K562 (cell line): Measurements from ENCODE around the gene IPO11. TPM values are rescaled to one million over a fixed set of nuclear protein-coding genes. Genes with fewer than 3 reads are reported as not detected.

Experiments used
- CBFA2T3 ChIP-seq: fragments of 450-650 bp; IDR thresholded peaks from 2 replicates; pipeline ENCODE4 v1.6.1; 2017
- EP300 ChIP-seq: IDR thresholded peaks from 2 replicates; pipeline ENCODE4 v1.6.1; 2012; ENCODE audit warnings: low read length, improper control_type of control experiment
- FIP1L1 ChIP-seq: fragments of 200-400 bp; formaldehyde crosslinking; IDR thresholded peaks from 2 replicates; pipeline ENCODE4 v1.6.1; 2018; ENCODE audit warnings: mild to moderate bottlenecking, low read depth, low read length; ENCODE audit not compliant: poor library complexity, severe bottlenecking
- FOXM1 ChIP-seq, 2 experiments: fragments of 450-650 bp in 1 of 2; sonication (generic) in 1 of 2; formaldehyde crosslinking in 1 of 2; IDR thresholded peaks; 2 replicates each; pipeline versions ENCODE4 v1.6.1 to v1.9.0; 2017 to 2022; ENCODE audit warnings: low read depth in 2 of 2, mild to moderate bottlenecking in 2 of 2, missing genetic modification reagents in 1 of 2, moderate library complexity in 1 of 2
- FUS ChIP-seq: fragments of 200-400 bp; formaldehyde crosslinking; optimal IDR thresholded peaks from 2 replicates; pipeline ENCODE3; 2017; ENCODE audit warnings: low read depth, low read length
- HDAC1 ChIP-seq, 2 experiments: fragments of 450-650 bp; IDR thresholded peaks; 2 replicates each; pipeline ENCODE4 v1.6.1; 2016 to 2017; ENCODE audit warnings: inconsistent platforms in 1 of 2, mild to moderate bottlenecking in 1 of 2, moderate library complexity in 1 of 2
- HNRNPL ChIP-seq: fragments of 200-400 bp; formaldehyde crosslinking; IDR thresholded peaks from 2 replicates; pipeline ENCODE4 v1.6.1; 2017; ENCODE audit warnings: low read depth, mild to moderate bottlenecking, low read length
- KDM5B ChIP-seq: fragments of 200-600 bp; sonication (generic); IDR thresholded peaks from 2 replicates; pipeline ENCODE4 v1.6.1; 2012; ENCODE audit warnings: low read depth, mild to moderate bottlenecking, moderate library complexity, low read length, control low read depth, inconsistent platforms; ENCODE audit not compliant: insufficient replicate concordance
- KLF13 ChIP-seq: fragments of 450-650 bp; IDR thresholded peaks from 2 replicates; pipeline ENCODE4 v1.6.1; 2016; ENCODE audit warnings: missing genetic modification characterization, low read depth, mild to moderate bottlenecking, missing compliant biosample characterization, moderate library complexity, borderline replicate concordance
- MEIS2 ChIP-seq: fragments of 450-650 bp; IDR thresholded peaks from 2 replicates; pipeline ENCODE4 v1.6.1; 2014; ENCODE audit warnings: mild to moderate bottlenecking; ENCODE audit not compliant: partially characterized antibody
- MITF ChIP-seq: IDR thresholded peaks from 2 replicates; pipeline ENCODE4 v1.6.1; 2014; ENCODE audit warnings: antibody characterized with exemption
- NFE2L1 ChIP-seq: fragments of 450-650 bp; IDR thresholded peaks from 2 replicates; pipeline ENCODE4 v1.6.1; 2016; ENCODE audit warnings: missing genetic modification characterization, low read depth, mild to moderate bottlenecking, missing compliant biosample characterization, moderate library complexity, borderline replicate concordance
- NFIC ChIP-seq: fragments of 450-650 bp; IDR thresholded peaks from 2 replicates; pipeline ENCODE4 v1.6.1; 2017; ENCODE audit warnings: mild to moderate bottlenecking, inconsistent platforms
- NR1H2 ChIP-seq: sonication (generic); formaldehyde crosslinking; IDR thresholded peaks from 2 replicates; pipeline ENCODE4 v1.4.0; 2020; ENCODE audit warnings: mild to moderate bottlenecking, missing genetic modification reagents
- PML ChIP-seq: IDR thresholded peaks from 2 replicates; pipeline ENCODE4 v1.6.1; 2012; ENCODE audit warnings: low read length, inconsistent platforms
- PRMT5 ChIP-seq: sonication (generic); formaldehyde crosslinking; IDR thresholded peaks from 2 replicates; pipeline ENCODE4 v1.5.0; 2020; ENCODE audit warnings: missing genetic modification reagents
- PTRF ChIP-seq: fragments of 450-650 bp; IDR thresholded peaks from 2 replicates; pipeline ENCODE4 v1.6.1; 2016; ENCODE audit warnings: mild to moderate bottlenecking, missing genetic modification characterization, missing compliant biosample characterization
- RBM17 ChIP-seq: fragments of 200-400 bp; formaldehyde crosslinking; IDR thresholded peaks from 2 replicates; pipeline ENCODE4 v1.6.1; 2017; ENCODE audit warnings: low read depth, mild to moderate bottlenecking, low read length, borderline replicate concordance
- RBM39 ChIP-seq: fragments of 200-400 bp; formaldehyde crosslinking; optimal IDR thresholded peaks from 2 replicates; pipeline ENCODE3; 2018; ENCODE audit warnings: low read depth, low read length
- RUNX1 ChIP-seq: sonication (generic); IDR thresholded peaks from 2 replicates; pipeline ENCODE4 v1.6.1; 2016; ENCODE audit warnings: antibody characterized with exemption, low read depth
- SP1 ChIP-seq: sonication (generic); formaldehyde crosslinking; IDR thresholded peaks from 2 replicates; pipeline ENCODE4 v1.8.1; 2022; ENCODE audit warnings: mild to moderate bottlenecking, missing genetic modification reagents
- SREBF1 ChIP-seq: fragments of 150-350 bp; IDR thresholded peaks from 2 replicates; pipeline ENCODE4 v1.6.1; 2014; ENCODE audit warnings: antibody characterized with exemption, low read depth, low read length, borderline replicate concordance
- U2AF1 ChIP-seq: fragments of 200-400 bp; formaldehyde crosslinking; optimal IDR thresholded peaks from 2 replicates; pipeline ENCODE3; 2017; ENCODE audit warnings: mild to moderate bottlenecking, low read depth, low read length, moderate library complexity
- ZNF175 ChIP-seq: fragments of 200-800 bp; sonication (Bioruptor generic); IDR thresholded peaks from 2 replicates; pipeline ENCODE4 v1.6.1; 2016; ENCODE audit warnings: low read depth, mild to moderate bottlenecking, missing genetic modification characterization, missing compliant biosample characterization
- ZNF212 ChIP-seq: fragments of 450-650 bp; formaldehyde crosslinking; IDR thresholded peaks from 2 replicates; pipeline ENCODE4 v1.4.0; 2020; ENCODE audit warnings: mild to moderate bottlenecking
- ZNF280B ChIP-seq: fragments of 250-450 bp; sonication (Bioruptor Pico); IDR thresholded peaks from 2 replicates; pipeline ENCODE4 v1.5.1; 2021; ENCODE audit warnings: mild to moderate bottlenecking
- ZNF507 ChIP-seq: conservative IDR thresholded peaks from 2 replicates; pipeline ENCODE4 v1.6.1; 2017; ENCODE audit warnings: missing genetic modification characterization, missing compliant biosample characterization
- ZZZ3 ChIP-seq: fragments of 450-650 bp; IDR thresholded peaks from 2 replicates; pipeline ENCODE4 v1.6.1; 2016; ENCODE audit warnings: antibody characterized with exemption, mild to moderate bottlenecking, moderate library complexity
- polyA plus RNA-seq, 8 experiments: library from polyadenylated mRNA; depleted of rRNA in 4 of 8; stranded (reverse) in 5 of 8; unstranded in 3 of 8; fragments of >200 nt; fragmentation: Nextera tagmentation in 2 of 8; fragmentation: Illumina TruSeq in 1 of 8; extraction: Ambion mirVana in 2 of 8; extraction: Trizol in 1 of 8; gene quantifications; 2 replicates each; pipeline versions ENCODE4 v1.2.1 to v1.2.3, GENCODE V29; 2011 to 2014; ENCODE audit warnings: inconsistent platforms in 1 of 8, missing spikeins in 1 of 8
- total RNA-seq, 7 experiments: library from RNA; depleted of rRNA in 6 of 7; stranded (reverse); fragments of >200 nt in 6 of 7; fragmentation: Illumina TruSeq in 2 of 7; extraction: Trizol in 2 of 7; gene quantifications; 2 replicates each; pipeline versions ENCODE4 v1.2.1 to v1.2.3, GENCODE V29; 2011 to 2021; ENCODE audit warnings: low replicate concordance in 1 of 7

Gene IPO11
- total and polyA plus RNA-seq, 9 of the 15 experiments (the other 6 are each of a cell fraction or from before 2014, with no cell fraction given): 38.7 to 96.0 (median 70.9) TPM

- peak; percentile 91 for TF ChIP-seq SP1 (CRISPR knock-in tag)
- TF ChIP-seq ZNF175: no peak
- TF ChIP-seq PRMT5 (CRISPR knock-in tag): no peak
- no peak for TF ChIP-seq CBFA2T3
- TF ChIP-seq SREBF1: no peak
- TF ChIP-seq KLF13: 0 out of 2 replicates have a peak, but pooled peaks have one; percentile 51
- TF ChIP-seq U2AF1: no peak
- TF ChIP-seq FUS: no peak
- TF ChIP-seq FIP1L1: no peak
- TF ChIP-seq ZNF507 (tag): no peak
- TF ChIP-seq NFIC: no peak; the same call in 1 of the 2 replicates
- no peak for TF ChIP-seq NFE2L1 (tag)
- no peak for TF ChIP-seq ZNF280B (CRISPR knock-in tag)
- TF ChIP-seq RUNX1: 0 out of 2 replicates have a peak, but pooled peaks have one; percentile 35
- TF ChIP-seq RBM39: no peak
- TF ChIP-seq HDAC1 (IDR thresholded peaks at IDR 0.05): peak; percentile 71 to 97; a peak in 2 of 4 replicates
- peak; percentile 90 for TF ChIP-seq MEIS2
- TF ChIP-seq FOXM1 (IDR thresholded peaks at IDR 0.05; ENCODE audit: low read depth): peak; percentile 90
- TF ChIP-seq FOXM1 (CRISPR knock-in tag; IDR thresholded peaks at IDR 0.05; ENCODE audit: low read depth): no peak; the same call in 1 of the 2 replicates
- TF ChIP-seq EP300: peak; percentile 36; the same call in 1 of the 2 replicates
- peak; percentile 86 for TF ChIP-seq KDM5B
- TF ChIP-seq HNRNPL: no peak
- TF ChIP-seq PTRF (tag): no peak
- no peak for TF ChIP-seq NR1H2 (CRISPR knock-in tag)
- peak; percentile 62; the same call in 1 of the 2 replicates for TF ChIP-seq PML
- TF ChIP-seq ZZZ3: no peak
- no peak for TF ChIP-seq RBM17
- no peak for TF ChIP-seq MITF
- no peak for TF ChIP-seq ZNF212 (CRISPR knock-in tag)
Observed at GRCh38 chr5:62412549-62413329, at the start of gene IPO11 (continued).
